ENCODE data around the gene ARPC4. TPM values are rescaled to one million over a fixed set of nuclear protein-coding genes. Genes with fewer than 3 reads are reported as not detected.

Gene ARPC4
- total RNA-seq, 1 donor from 2014 or later, result 148 TPM

- no peaks in the 10 kb centered on the region for H3K9me3 ChIP-seq
- peak; percentile 12 for TF ChIP-seq CTCF (IDR thresholded peaks at IDR 0.05)
- H3K27me3 ChIP-seq, result no peaks in the 10 kb centered on the region
- no peaks in the 10 kb centered on the region for H3K4me1 ChIP-seq
- no peak overlapping the region for H3K4me3 ChIP-seq
- intact Hi-C loops (cut with DNase I), result no loop called here
- H3K27ac ChIP-seq, result no peak overlapping the region
- DNase-seq (no peak), ATAC-seq (peak; percentile 47)
- H3K36me3 ChIP-seq, result peaks cover 5% of the 10 kb centered on the region
These were observed 28.1 kb downstream of the ARPC4 start for GRCh38 chr3:9820946-9821345.

- DNase-seq (no peak), ATAC-seq (peak; percentile 13)
- Histone ChIP-seq H3K36me3 (peaks cover 6% of the 10 kb centered on the region), H3K9me3 (no peaks in the 10 kb centered on the region), H3K4me1 (no peaks in the 10 kb centered on the region), H3K27ac (no peak overlapping the region), H3K4me3 (no peak overlapping the region), H3K27me3 (no peaks in the 10 kb centered on the region)
- no peak for TF ChIP-seq CTCF (IDR thresholded peaks at IDR 0.05)
- intact Hi-C loops (cut with DNase I), result no loop called here
These were observed 32.7 kb downstream of the ARPC4 start for GRCh38 chr3:9825451-9826040.

- peak; percentile 16 for TF ChIP-seq CTCF (IDR thresholded peaks at IDR 0.05)
- no peaks in the 10 kb centered on the region for H3K27me3 ChIP-seq
- ATAC-seq (peak; percentile 76), DNase-seq (no peak)
- H3K36me3 ChIP-seq, result peaks cover 6% of the 10 kb centered on the region
- no peaks in the 10 kb centered on the region for H3K4me1 ChIP-seq
- H3K9me3 ChIP-seq, result no peaks in the 10 kb centered on the region
- no peak overlapping the region for H3K4me3 ChIP-seq
- intact Hi-C loops (cut with DNase I), result no loop called here
- H3K27ac ChIP-seq, result no peak overlapping the region
These were observed 34.1 kb downstream of the ARPC4 start for GRCh38 chr3:9826815-9827573.

GRCh38 chr3:9828801-9829755 is 36.2 kb downstream of the ARPC4 start:
- intact Hi-C loops (cut with DNase I), result no loop called here
- no peak for TF ChIP-seq CTCF (IDR thresholded peaks at IDR 0.05)
- ATAC-seq (no peak), DNase-seq (no peak)
- H3K9me3 ChIP-seq, result no peaks in the 10 kb centered on the region
- H3K36me3 ChIP-seq, result peaks cover 19% of the 10 kb centered on the region
- H3K4me1 ChIP-seq, result no peaks in the 10 kb centered on the region
- no peaks in the 10 kb centered on the region for H3K27me3 ChIP-seq
- no peak overlapping the region for H3K27ac ChIP-seq
- H3K4me3 ChIP-seq, result no peak overlapping the region

- H3K27me3 ChIP-seq, result no peaks in the 10 kb centered on the region
- TF ChIP-seq CTCF (IDR thresholded peaks at IDR 0.05), result no peak
- DNase-seq (no peak), ATAC-seq (no peak)
- no peak overlapping the region for H3K4me3 ChIP-seq
- H3K27ac ChIP-seq, result no peak overlapping the region
- no peaks in the 10 kb centered on the region for H3K4me1 ChIP-seq
- intact Hi-C loops (cut with DNase I), result no loop called here
- peaks cover 19% of the 10 kb centered on the region for H3K36me3 ChIP-seq
- no peaks in the 10 kb centered on the region for H3K9me3 ChIP-seq
These were observed 38.4 kb downstream of the ARPC4 start for GRCh38 chr3:9831253-9831652.

Data from upper lobe of right lung (tissue), 1 donor.